HepG2 (cell line): ENCODE data around the gene ZNF280A. TPM values are rescaled to one million over a fixed set of nuclear protein-coding genes. Genes with fewer than 3 reads are reported as not detected.

ENCODE experiments used
- ASH2L ChIP-seq: fragments of 300-600, 200-600 bp; sonication (generic); IDR thresholded peaks from 2 replicates; pipeline ENCODE4 v1.7.0; 2017; ENCODE audit warnings: low read depth, mild to moderate bottlenecking, moderate library complexity, mixed read lengths, low read length; ENCODE audit not compliant: insufficient read length
- CEBPG ChIP-seq: IDR thresholded peaks from 2 replicates; pipeline ENCODE4 v1.6.1; 2016
- EED ChIP-seq: sonication (generic); formaldehyde crosslinking; IDR thresholded peaks from 2 replicates; pipeline ENCODE4 v1.5.0; 2020; ENCODE audit warnings: mild to moderate bottlenecking, missing genetic modification reagents
- EHMT2 ChIP-seq: fragments of 200-600 bp; sonication (generic); IDR thresholded peaks from 2 replicates; pipeline ENCODE4 v1.7.0; 2017; ENCODE audit warnings: antibody characterized with exemption, low read depth, low read length, borderline replicate concordance
- EP300 ChIP-seq, 3 experiments: sonication (generic) in 1 of 3; formaldehyde crosslinking in 1 of 3; IDR thresholded peaks; 2 replicates each; pipeline versions ENCODE4 v1.5.1 to v1.6.1; 2011 to 2020; ENCODE audit warnings: low read depth in 2 of 3, low read length in 2 of 3, borderline replicate concordance in 1 of 3, improper control_type of control experiment in 1 of 3, mild to moderate bottlenecking in 1 of 3, missing genetic modification reagents in 1 of 3, moderate library complexity in 1 of 3
- FOXC1 ChIP-seq: sonication (generic); formaldehyde crosslinking; IDR thresholded peaks from 2 replicates; pipeline ENCODE4 v1.8.0; 2022; ENCODE audit warnings: mild to moderate bottlenecking, missing genetic modification reagents, borderline replicate concordance
- GABPA ChIP-seq, 2 experiments: IDR thresholded peaks; 2 replicates each; pipeline ENCODE4 v1.6.1; 2011 to 2016; ENCODE audit warnings: low read depth in 2 of 2, low read length in 1 of 2, missing biosample characterization in 1 of 2, missing genetic modification characterization in 1 of 2
- KAT2B ChIP-seq: fragments of 150-350 bp; IDR thresholded peaks from 2 replicates; pipeline ENCODE4 v1.6.1; 2014; ENCODE audit warnings: low read depth, low read length, borderline replicate concordance
- MLLT10 ChIP-seq: sonication (generic); formaldehyde crosslinking; IDR thresholded peaks from 2 replicates; pipeline ENCODE4 v1.4.0; 2020; ENCODE audit warnings: missing genetic modification reagents
- NCOA2 ChIP-seq: sonication (generic); formaldehyde crosslinking; IDR thresholded peaks from 2 replicates; pipeline ENCODE4 v1.8.0; 2022; ENCODE audit warnings: inconsistent platforms
- NPAS2 ChIP-seq: sonication (generic); formaldehyde crosslinking; IDR thresholded peaks from 2 replicates; pipeline ENCODE4 v1.8.0; 2022; ENCODE audit warnings: mild to moderate bottlenecking, missing genetic modification reagents, borderline replicate concordance
- SP140L ChIP-seq: sonication (generic); formaldehyde crosslinking; IDR thresholded peaks from 2 replicates; pipeline ENCODE4 v1.4.0; 2020; ENCODE audit warnings: missing genetic modification reagents, borderline replicate concordance
- SP4 ChIP-seq: sonication (generic); formaldehyde crosslinking; IDR thresholded peaks from 2 replicates; pipeline ENCODE4 v1.8.1; 2023; ENCODE audit warnings: mild to moderate bottlenecking, missing genetic modification reagents
- WIZ ChIP-seq: sonication (generic); formaldehyde crosslinking; IDR thresholded peaks from 2 replicates; pipeline ENCODE4 v1.5.1; 2020; ENCODE audit warnings: mild to moderate bottlenecking, missing genetic modification reagents
- ZNF24 ChIP-seq: fragments of 450-650 bp; IDR thresholded peaks from 2 replicates; pipeline ENCODE4 v1.6.1; 2017; ENCODE audit warnings: antibody characterized with exemption, mild to moderate bottlenecking
- ZNF296 ChIP-seq: sonication (generic); formaldehyde crosslinking; conservative IDR thresholded peaks from 2 replicates; pipeline ENCODE4 v1.5.0; 2020; ENCODE audit warnings: mild to moderate bottlenecking, missing genetic modification reagents
- ZNF598 ChIP-seq: sonication (generic); formaldehyde crosslinking; IDR thresholded peaks from 2 replicates; pipeline ENCODE4 v1.5.1; 2020; ENCODE audit warnings: mild to moderate bottlenecking, missing genetic modification reagents, borderline replicate concordance
- ZNF670 ChIP-seq: sonication (generic); formaldehyde crosslinking; IDR thresholded peaks from 2 replicates; pipeline ENCODE4 v1.8.0; 2022; ENCODE audit warnings: mild to moderate bottlenecking, missing genetic modification reagents, borderline replicate concordance
- ZNF761 ChIP-seq: sonication (generic); formaldehyde crosslinking; conservative IDR thresholded peaks from 2 replicates; pipeline ENCODE4 v1.4.0; 2020; ENCODE audit warnings: mild to moderate bottlenecking, missing genetic modification reagents
- ZNF792 ChIP-seq: IDR thresholded peaks from 2 replicates; pipeline ENCODE4 v1.6.1; 2016
- polyA plus RNA-seq, 8 experiments: library from polyadenylated mRNA; depleted of rRNA in 3 of 8; stranded (reverse) in 7 of 8; unstranded in 1 of 8; fragments of >200 nt; fragmentation: Illumina TruSeq in 4 of 8; extraction: Trizol in 4 of 8; gene quantifications; 2 replicates each; pipeline versions ENCODE4 v1.2.1 to v1.2.3, GENCODE V29; 2011 to 2016; ENCODE audit warnings: low read depth in 4 of 8, missing spikeins in 1 of 8, mixed read lengths in 1 of 8; ENCODE audit not compliant: insufficient read depth in 1 of 8
- total RNA-seq, 5 experiments: library from RNA; depleted of rRNA; stranded (reverse); fragments of >200 nt; fragmentation: Illumina TruSeq; extraction: Trizol; gene quantifications; 2 replicates each; pipeline ENCODE4 v1.2.3, GENCODE V29; 2016; ENCODE audit warnings: low read depth in 1 of 5
- TF ChIP-seq, protein P1 (sequence below): sonication (generic); formaldehyde crosslinking; IDR thresholded peaks from 2 replicates; pipeline ENCODE4 v1.4.0; 2020; ENCODE audit warnings: mild to moderate bottlenecking, missing genetic modification reagents
- TF ChIP-seq, protein P2 (sequence below): sonication (generic); formaldehyde crosslinking; IDR thresholded peaks from 2 replicates; pipeline ENCODE4 v1.5.1; 2020; ENCODE audit warnings: mild to moderate bottlenecking, missing genetic modification reagents, moderate library complexity
- TF ChIP-seq, protein P3 (sequence below), 2 experiments: sonication (generic) in 1 of 2; formaldehyde crosslinking in 1 of 2; IDR thresholded peaks; 2 replicates each; pipeline versions ENCODE4 v1.5.1 to v1.6.1; 2011 to 2020; ENCODE audit warnings: borderline replicate concordance in 1 of 2, low read depth in 1 of 2, low read length in 1 of 2, mild to moderate bottlenecking in 1 of 2, missing genetic modification reagents in 1 of 2, moderate library complexity in 1 of 2
- TF ChIP-seq, protein P4 (sequence below): sonication (generic); formaldehyde crosslinking; IDR thresholded peaks from 2 replicates; pipeline ENCODE4 v1.8.0; 2023; ENCODE audit warnings: mild to moderate bottlenecking, missing genetic modification reagents

The ZNF280A gene
- total and polyA plus RNA-seq, 2 of the 13 experiments (the other 11 are each of a cell fraction or from before 2014, with no cell fraction given): 1.4 to 2.9 TPM

DNA sequence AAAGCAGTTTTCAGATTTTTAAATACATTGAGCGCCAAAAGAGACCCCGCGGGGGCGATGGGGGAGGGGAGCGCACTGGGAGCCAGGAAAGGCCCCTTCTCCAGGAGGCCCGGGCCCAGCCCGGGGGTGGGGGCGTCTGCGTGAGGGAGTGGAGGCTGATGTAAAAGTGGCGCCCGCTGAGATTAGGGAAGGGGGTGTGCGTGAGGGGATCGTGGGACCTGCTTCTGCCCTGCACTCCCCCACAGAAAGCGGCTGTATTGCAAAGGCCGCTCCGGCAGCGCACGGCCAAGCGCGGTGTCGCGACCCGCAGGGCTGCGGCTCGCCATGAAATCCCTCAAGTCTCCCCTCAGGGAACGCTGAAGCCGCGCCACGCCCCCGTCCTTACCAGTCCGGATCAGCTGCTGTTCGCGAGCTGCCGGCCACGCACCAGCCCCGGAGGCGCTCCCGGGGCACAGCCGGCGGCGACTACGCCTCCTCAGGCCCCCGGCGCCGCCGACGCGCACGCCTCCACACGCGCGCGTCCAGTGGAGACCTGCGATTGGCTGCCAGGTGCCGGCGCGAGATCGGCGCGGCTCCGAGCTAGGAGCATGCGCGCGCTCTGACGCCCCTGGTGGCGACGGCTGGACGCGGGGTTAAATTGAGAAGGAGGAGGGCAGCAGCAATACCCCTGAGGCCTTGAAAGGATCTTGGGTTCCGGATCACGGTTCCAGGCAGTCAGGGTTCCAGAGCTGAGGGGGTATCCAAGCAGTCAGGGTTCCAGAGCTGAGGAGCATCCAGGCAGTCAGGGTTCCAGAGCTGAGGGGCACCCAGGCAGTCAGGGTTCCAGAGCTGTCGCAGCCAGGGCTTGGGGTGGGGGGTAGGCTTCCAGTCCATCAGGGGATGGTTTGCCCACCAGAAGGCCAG, 11.5 kb downstream of the ZNF280A start, which contains the start of gene ZNF280B (continued):
- TF ChIP-seq ASH2L (peak; percentile 73), GABPA (IDR thresholded peaks at IDR 0.05; ENCODE audit: low read depth, low read length) (no peak), GABPA (CRISPR knock-in tag; IDR thresholded peaks at IDR 0.05; ENCODE audit: low read depth) (no peak), ZNF598 (CRISPR knock-in tag) (no peak; the same call in 1 of the 2 replicates), NCOA2 (peak; percentile 23; the same call in 1 of the 2 replicates), SP140L (CRISPR knock-in tag) (no peak), MLLT10 (CRISPR knock-in tag) (no peak), WIZ (CRISPR knock-in tag) (no peak), EHMT2 (no peak), ZNF792 (CRISPR knock-in tag) (peak; percentile 43; the same call in 1 of the 2 replicates), EED (no peak), ZNF296 (0 out of 2 replicates have a peak, but pooled peaks have one; percentile 29), SP4 (no peak), CEBPG (CRISPR knock-in tag) (no peak), EP300 (IDR thresholded peaks at IDR 0.05; ENCODE audit: low read depth in 2 of 2, low read length in 2 of 2) (no peak), EP300 (CRISPR knock-in tag; IDR thresholded peaks at IDR 0.05; ENCODE audit: borderline replicate concordance) (no peak), NPAS2 (CRISPR knock-in tag) (no peak), KAT2B (no peak), FOXC1 (CRISPR knock-in tag) (no peak), ZNF24 (no peak), ZNF761 (no peak), ZNF670 (CRISPR knock-in tag) (0 out of 2 replicates have a peak, but pooled peaks have one; percentile 36)
- TF ChIP-seq, protein P1, sequence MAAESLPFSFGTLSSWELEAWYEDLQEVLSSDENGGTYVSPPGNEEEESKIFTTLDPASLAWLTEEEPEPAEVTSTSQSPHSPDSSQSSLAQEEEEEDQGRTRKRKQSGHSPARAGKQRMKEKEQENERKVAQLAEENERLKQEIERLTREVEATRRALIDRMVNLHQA (CRISPR knock-in tag): no peak
- TF ChIP-seq, protein P2, sequence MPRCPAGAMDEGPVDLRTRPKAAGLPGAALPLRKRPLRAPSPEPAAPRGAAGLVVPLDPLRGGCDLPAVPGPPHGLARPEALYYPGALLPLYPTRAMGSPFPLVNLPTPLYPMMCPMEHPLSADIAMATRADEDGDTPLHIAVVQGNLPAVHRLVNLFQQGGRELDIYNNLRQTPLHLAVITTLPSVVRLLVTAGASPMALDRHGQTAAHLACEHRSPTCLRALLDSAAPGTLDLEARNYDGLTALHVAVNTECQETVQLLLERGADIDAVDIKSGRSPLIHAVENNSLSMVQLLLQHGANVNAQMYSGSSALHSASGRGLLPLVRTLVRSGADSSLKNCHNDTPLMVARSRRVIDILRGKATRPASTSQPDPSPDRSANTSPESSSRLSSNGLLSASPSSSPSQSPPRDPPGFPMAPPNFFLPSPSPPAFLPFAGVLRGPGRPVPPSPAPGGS (CRISPR knock-in tag): peak; percentile 48; the same call in 1 of the 2 replicates
- TF ChIP-seq, protein P3, sequence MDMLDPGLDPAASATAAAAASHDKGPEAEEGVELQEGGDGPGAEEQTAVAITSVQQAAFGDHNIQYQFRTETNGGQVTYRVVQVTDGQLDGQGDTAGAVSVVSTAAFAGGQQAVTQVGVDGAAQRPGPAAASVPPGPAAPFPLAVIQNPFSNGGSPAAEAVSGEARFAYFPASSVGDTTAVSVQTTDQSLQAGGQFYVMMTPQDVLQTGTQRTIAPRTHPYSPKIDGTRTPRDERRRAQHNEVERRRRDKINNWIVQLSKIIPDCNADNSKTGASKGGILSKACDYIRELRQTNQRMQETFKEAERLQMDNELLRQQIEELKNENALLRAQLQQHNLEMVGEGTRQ (IDR thresholded peaks at IDR 0.05; ENCODE audit: low read depth, low read length): no peak
- TF ChIP-seq, protein P3 (CRISPR knock-in tag; IDR thresholded peaks at IDR 0.05; ENCODE audit: borderline replicate concordance): no peak
- TF ChIP-seq, protein P4, sequence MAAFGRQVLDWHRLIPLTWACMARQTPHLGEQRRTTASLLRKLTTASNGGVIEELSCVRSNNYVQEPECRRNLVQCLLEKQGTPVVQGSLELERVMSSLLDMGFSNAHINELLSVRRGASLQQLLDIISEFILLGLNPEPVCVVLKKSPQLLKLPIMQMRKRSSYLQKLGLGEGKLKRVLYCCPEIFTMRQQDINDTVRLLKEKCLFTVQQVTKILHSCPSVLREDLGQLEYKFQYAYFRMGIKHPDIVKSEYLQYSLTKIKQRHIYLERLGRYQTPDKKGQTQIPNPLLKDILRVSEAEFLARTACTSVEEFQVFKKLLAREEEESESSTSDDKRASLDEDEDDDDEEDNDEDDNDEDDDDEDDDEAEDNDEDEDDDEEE (CRISPR knock-in tag): no peak
